ENCODE data around the gene DPM1.

DPM1 gene

GRCh38 chr20:50900261-50900660, 58.1 kb downstream of the DPM1 start:
- DNase-seq (ENCODE audit: low read depth in 2 of 2), result no peak

GRCh38 chr20:50898475-50898874, 59.9 kb downstream of the DPM1 start:
- no peak for DNase-seq (ENCODE audit: low read depth in 2 of 2)

- DNase-seq (ENCODE audit: low read depth in 2 of 2), result no peak
Observed at GRCh38 chr20:50895111-50895830, 63.1 kb downstream of the DPM1 start.

GRCh38 chr20:50893620-50894019, 64.7 kb downstream of the DPM1 start:
- no peak for DNase-seq (ENCODE audit: low read depth in 2 of 2)

- no peak for DNase-seq (ENCODE audit: low read depth in 2 of 2)
Observed at GRCh38 chr20:50892394-50892793, 65.9 kb downstream of the DPM1 start.

GRCh38 chr20:50891138-50891537, 67.2 kb downstream of the DPM1 start:
- DNase-seq (ENCODE audit: low read depth in 2 of 2), result no peak

- no peak for DNase-seq (ENCODE audit: low read depth in 2 of 2)
Observed at GRCh38 chr20:50887576-50887975, 70.8 kb downstream of the DPM1 start.

- no peak for DNase-seq (ENCODE audit: low read depth in 2 of 2)
Observed at GRCh38 chr20:50886184-50886790, 72.0 kb downstream of the DPM1 start.

GRCh38 chr20:50885781-50886180, 72.6 kb downstream of the DPM1 start:
- DNase-seq (ENCODE audit: low read depth in 2 of 2), result no peak

- no peak for DNase-seq (ENCODE audit: low read depth in 2 of 2)
Observed at GRCh38 chr20:50885068-50885467, 73.3 kb downstream of the DPM1 start.

Data from fibroblast of skin of left biceps (primary cell).